Activated CD4-positive, alpha-beta T cell treated with anti-CD3 and anti-CD28 coated beads for 48 hours (primary cell): ENCODE results near the gene PRB3.

Source experiments
- DNase-seq: peaks from one replicate; pipeline ENCODE4 v3.0.0-alpha.2; 2020

PRB3 gene

DNA sequence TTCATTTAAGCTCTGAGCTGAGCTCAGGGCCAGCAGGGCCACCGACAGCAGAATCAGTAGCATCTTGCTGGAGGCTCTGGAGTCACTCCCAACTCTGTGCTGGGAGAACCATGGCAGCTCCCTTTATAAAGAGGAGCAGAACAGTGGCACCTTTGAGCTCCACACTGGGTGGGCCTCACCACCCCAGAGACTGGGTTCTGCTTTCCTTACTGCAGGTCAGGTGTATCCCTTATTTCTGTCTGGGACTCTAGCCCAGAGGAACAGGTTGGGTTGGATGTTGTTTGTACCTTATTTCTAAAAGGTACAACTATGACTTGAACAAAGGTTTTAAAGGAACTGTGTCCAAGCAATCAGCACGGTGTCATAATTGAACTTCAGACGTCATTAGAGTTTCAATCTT, at the start of gene PRB3:
TSS of gene PRB3 (minus strand) at position 101 of the 400 bp plus-strand sequence. CDS start at position 63, 38 bp downstream.
- no peak for DNase-seq

DNA sequence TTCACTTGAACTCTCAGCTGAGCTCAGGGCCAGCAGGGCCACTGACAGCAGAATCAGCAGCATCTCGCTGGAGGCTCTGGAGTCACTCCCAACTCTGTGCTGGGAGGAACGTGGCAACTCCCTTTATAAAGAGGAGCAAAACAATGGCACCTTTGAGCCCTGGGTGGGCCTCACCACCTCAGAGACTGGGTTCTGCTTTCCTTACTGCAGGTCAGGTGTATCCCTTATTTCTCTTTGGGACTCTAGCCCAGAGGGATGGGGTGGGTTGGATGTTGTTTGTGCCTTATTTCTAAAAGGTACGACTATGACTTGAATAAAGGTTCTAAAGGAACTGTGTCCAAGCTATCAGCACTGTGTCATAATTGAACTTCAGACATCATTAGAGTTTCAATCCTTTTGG, 40.8 kb upstream of the PRB3 start, which contains the start of gene PRB4:
TSS of gene PRB4 (minus strand) at position 101 of the 400 bp plus-strand sequence. CDS start at position 63, 38 bp downstream.
- no peak for DNase-seq

DNA sequence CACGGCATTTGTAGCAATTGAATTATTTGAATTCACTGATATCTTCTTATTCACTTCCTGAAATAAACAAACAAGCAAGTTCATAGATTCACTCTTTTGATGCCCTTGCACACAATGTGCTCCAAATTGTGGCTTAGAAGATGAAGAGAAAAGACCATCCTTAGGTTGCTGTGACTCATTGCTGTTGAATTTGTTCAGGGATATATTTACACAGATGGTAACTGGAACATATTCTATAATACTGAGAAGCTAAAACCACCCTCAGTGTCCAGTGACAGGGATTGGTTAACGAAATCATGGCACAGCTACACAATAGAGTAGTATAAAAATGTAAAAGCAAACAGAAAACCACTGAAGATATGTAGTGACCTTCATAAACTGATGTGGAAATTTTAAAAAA, 37.6 kb upstream of the PRB3 start:
- DNase-seq = no peak

GRCh38 chr12:11273449-11273848, 3.9 kb upstream of the PRB3 start:
- no peak for DNase-seq

DNA sequence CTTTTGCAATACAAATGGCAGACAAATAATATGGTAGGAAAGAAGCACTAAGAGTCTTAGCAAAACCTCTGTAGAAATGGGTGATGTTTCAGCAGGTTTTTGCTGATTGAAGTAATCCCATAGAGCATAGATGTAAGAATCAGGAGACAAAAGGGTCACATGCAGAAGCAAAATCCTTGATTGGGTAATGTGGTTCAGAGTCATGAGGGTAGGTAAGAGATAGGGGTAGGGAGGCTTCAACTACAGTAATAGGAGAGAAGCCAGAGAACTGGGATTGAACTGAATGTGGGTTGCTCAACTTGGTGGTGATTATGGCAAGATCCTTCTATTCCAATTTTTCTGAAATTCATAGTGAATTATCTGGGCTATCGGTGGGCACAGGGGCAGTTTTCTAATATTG, 5.0 kb downstream of the PRB3 start:
- no peak for DNase-seq

GRCh38 chr12:11246489-11246888, 23.0 kb downstream of the PRB3 start:
- DNase-seq = no peak

DNA sequence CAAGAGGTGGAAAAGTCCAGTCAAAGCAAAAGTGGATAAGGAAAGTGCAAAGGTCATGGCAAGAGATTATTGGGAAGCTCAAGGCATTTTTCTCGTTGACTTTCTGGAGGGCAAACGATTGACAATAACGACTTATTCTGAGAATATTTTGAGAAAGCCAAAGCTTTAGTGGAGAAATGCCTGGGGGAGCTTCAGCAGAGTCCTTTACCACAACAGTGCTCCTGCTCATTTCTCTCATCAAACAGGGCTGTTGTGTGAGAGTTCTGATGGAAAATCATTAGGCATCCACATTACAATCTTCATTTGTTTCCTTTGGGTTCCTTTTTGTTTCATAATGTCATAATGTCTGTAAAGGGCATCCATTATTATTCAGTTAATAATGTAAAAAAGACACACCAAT, 26.9 kb downstream of the PRB3 start:
- no peak for DNase-seq

- no peak for DNase-seq
Observed at GRCh38 chr12:11240348-11240930, 29.1 kb downstream of the PRB3 start.

- no peak for DNase-seq
Observed at GRCh38 chr12:11238275-11238674, 31.2 kb downstream of the PRB3 start.

DNA sequence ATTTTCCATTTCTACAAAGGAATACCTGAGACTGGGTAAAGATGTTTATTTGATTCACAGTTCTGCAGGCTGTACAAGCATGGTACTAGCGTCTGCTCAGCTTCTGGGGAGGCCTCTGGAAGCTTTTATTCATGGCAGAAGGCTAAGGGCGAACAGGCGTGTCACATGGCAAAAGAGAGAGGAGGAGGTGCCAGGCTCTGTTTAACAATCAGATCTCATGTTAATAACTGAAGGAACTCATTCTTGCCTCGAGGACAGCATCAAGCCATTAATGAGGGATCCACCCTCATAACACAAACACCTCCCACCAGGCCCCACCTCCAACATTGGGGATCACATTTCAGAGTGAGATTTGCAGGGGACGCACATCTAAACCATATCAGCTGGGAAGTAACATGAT, 36.0 kb downstream of the PRB3 start:
- no peak for DNase-seq

DNA sequence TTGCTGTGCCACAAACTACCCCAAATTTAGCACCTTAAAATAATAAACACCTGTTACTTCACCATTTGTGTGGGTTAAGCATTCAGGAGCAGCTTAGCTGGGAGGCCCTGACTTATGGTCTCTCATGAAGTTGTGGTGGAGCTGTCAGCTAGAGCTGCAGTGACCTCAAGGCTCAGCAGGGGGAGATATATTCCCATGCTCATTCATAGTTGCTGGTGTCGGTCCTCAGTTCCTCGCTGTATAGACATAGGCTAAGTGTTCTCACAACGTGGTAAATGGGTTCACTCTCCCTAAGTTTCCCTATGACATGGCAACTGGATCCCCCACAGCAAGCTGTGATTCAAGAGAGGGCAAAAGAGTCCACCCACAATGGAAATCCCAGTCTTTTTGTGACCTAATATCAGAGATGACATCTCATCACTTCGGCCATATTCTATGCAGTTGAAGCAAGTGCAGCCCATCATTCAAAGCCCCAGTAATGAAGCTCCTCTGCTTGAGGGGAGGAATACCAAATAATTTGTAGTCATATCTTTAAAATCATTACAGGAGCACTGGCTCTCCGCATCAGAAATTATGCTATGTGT, 41.1 kb downstream of the PRB3 start:
- DNase-seq = peak; percentile 58

DNA sequence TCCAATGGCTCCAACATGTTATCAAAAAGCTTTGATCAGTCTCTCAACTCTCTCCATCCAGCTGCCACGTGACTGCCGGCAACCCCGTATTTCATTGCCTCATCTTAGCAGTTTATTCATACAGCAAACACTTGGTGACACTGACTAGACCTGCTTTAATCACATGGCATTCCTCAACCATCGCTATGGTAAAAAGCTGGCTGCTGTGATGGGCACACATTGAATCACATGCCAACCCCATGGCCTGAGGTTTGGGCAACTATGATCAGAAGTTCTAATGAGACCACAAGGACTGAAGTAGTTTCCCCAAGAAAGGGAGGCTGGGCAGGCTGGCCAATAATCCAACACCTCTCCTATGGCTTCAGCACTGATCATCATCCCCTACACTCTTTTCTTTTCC, 42.1 kb downstream of the PRB3 start:
- no peak for DNase-seq
